ENCODE results near the gene CLC. TPM values are rescaled to one million over a fixed set of nuclear protein-coding genes. Genes with fewer than 3 reads are reported as not detected.
"Not testable (repeated sequence)": the region's sequence is repeated elsewhere in the genome, so short reads cannot be mapped to it uniquely, and the experiment has no call there.

Gene CLC
- total RNA-seq, 2 experiments from 2014 or later, result not detected

DNA sequence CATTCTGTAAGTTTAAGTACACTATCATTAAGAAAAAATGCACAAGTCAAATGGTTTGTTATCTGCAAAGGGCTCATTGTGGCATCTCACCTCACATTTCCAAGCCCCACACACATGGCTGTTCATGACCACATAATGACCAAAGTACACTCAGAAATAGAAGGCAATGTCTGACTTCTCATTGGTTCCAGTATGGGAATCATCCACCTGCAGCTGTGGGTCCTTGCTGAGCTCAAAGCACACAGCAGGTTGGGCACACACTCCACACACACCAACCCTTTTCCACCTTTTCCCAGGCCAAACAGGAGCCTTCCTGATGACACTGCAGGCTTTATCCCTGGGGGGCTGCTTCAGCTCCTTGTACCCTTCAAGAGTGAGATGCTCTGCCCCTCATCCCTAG is 11.8 kb downstream of the CLC start:
- peaks cover 47% of the 10 kb centered on the region for H3K27me3 Mint-ChIP-seq
- POLR2A ChIA-PET, result no interaction called here
- H3K9me3 Mint-ChIP-seq, result no peaks in the 10 kb centered on the region
- no peak overlapping the region for H3K27ac Mint-ChIP-seq
- H3K36me3 Mint-ChIP-seq (ENCODE audit: low read depth), result no peaks in the 10 kb centered on the region
- intact Hi-C loops (cut with DNase I, micrococcal nuclease), result no loop called here
- no peaks in the 10 kb centered on the region for H3K4me1 Mint-ChIP-seq (ENCODE audit: low read depth)
- no peak overlapping the region for H3K4me3 ChIP-seq (ENCODE audit: low read length)
- H3K4me3 Mint-ChIP-seq, result no peak overlapping the region
- TF ChIP-seq CTCF (IDR thresholded peaks at IDR 0.05), result no peak
- CTCF ChIA-PET, result no interaction called here
- DNase-seq, result no peak
- no peaks in the 10 kb centered on the region for H3K4me1 ChIP-seq (ENCODE audit: insufficient read depth, low read length)
- no peaks in the 10 kb centered on the region for H3K9me3 ChIP-seq (ENCODE audit: control insufficient read depth in 1 of 2, insufficient read depth in 1 of 2, low read length in 2 of 2)
- ATAC-seq (ENCODE audit: poor library complexity), result no peak
- peaks cover 0 to under 1% of the 10 kb centered on the region in 2 experiments for H3K27me3 ChIP-seq (ENCODE audit: control insufficient read depth in 1 of 2, insufficient read depth in 2 of 2, low read length in 2 of 2)
- H3K27ac ChIP-seq (ENCODE audit: low read depth in 1 of 2, low read length in 2 of 2), result no peak overlapping the region
- H3K36me3 ChIP-seq (ENCODE audit: insufficient read depth, low read length), result no peaks in the 10 kb centered on the region

DNA sequence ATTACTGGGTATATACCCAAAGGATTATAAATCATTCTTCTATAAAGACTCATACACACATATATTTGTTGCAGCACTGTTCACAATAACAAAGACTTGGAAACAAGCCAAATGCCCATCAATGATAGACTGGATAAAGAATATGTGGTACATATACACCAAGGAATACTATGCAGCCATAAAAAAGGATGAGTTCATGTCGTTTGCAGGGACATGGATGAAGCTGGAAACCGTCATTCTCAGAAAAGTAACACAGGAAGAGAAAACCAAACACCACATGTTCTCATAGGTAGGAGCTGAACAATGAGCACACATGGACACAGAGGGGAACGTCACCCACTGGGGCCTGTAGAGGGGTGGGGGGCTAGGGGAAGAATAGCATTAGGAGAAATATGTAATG is 17.7 kb downstream of the CLC start:
- H3K36me3 ChIP-seq (ENCODE audit: insufficient read depth, low read length); H3K4me1 ChIP-seq (ENCODE audit: insufficient read depth, low read length); DNase-seq; H3K36me3 Mint-ChIP-seq (ENCODE audit: low read depth); POLR2A ChIA-PET; ATAC-seq (ENCODE audit: poor library complexity); H3K27ac ChIP-seq (ENCODE audit: low read depth in 1 of 2, low read length in 2 of 2); CTCF ChIA-PET; H3K4me3 Mint-ChIP-seq; H3K4me3 ChIP-seq (ENCODE audit: low read length); H3K9me3 ChIP-seq (ENCODE audit: control insufficient read depth in 1 of 2, insufficient read depth in 1 of 2, low read length in 2 of 2); intact Hi-C loops (cut with DNase I, micrococcal nuclease); H3K4me1 Mint-ChIP-seq (ENCODE audit: low read depth); H3K9me3 Mint-ChIP-seq; H3K27ac Mint-ChIP-seq; H3K27me3 ChIP-seq (ENCODE audit: control insufficient read depth in 1 of 2, insufficient read depth in 2 of 2, low read length in 2 of 2): not testable (repeated sequence)
- H3K27me3 Mint-ChIP-seq, result peaks cover 55% of the 10 kb centered on the region

DNA sequence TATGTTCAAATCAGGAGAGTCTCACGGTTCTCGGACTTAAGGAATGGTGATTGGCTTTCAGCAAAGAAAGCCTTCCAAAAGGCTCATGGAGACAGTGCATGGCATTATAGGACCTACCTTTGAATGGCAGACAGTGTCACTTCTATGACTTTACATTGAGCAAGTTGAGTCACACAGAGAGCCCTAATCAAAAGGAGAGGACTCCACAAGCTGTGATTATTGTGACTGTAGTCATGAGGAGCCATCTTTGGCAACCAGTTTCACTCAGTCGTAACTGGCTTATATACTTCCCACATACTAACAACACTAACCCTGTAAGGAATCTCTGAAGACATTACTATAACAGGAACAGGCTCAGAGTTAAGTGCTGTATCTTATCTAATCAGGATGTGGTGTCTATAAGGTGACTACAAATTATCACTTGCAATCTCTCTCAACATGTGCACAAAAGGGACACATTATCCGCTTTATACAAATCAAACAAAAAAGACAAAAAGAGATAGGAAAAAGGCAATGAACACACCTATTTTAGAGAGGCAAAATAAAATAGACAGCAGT is 27.4 kb downstream of the CLC start:
- ATAC-seq (ENCODE audit: poor library complexity), result no peak
- peak in 1 of 14 experiments; percentile 35 for DNase-seq
- H3K4me3 Mint-ChIP-seq, result no peak overlapping the region

More for the DNA sequence above, 27.4 kb downstream of the CLC start:
- peaks cover 7% of the 10 kb centered on the region for H3K27me3 Mint-ChIP-seq
- intact Hi-C loops (cut with DNase I, micrococcal nuclease), result no loop called here
- ChIA-PET POLR2A (interaction anchor here (0.7 kb wide), 1 partner anchor 260 kb away, joined by 3 read pairs; no protein-coding TSS in a partner anchor), CTCF (no interaction called here)
- H3K36me3 ChIP-seq (ENCODE audit: insufficient read depth, low read length), result no peaks in the 10 kb centered on the region
- no peak for TF ChIP-seq CTCF (IDR thresholded peaks at IDR 0.05)
- peaks cover 16% of the 10 kb centered on the region for H3K4me1 ChIP-seq (ENCODE audit: insufficient read depth, low read length)
- no peaks in the 10 kb centered on the region for H3K27me3 ChIP-seq (ENCODE audit: control insufficient read depth in 1 of 2, insufficient read depth in 2 of 2, low read length in 2 of 2)
- H3K4me1 Mint-ChIP-seq (ENCODE audit: low read depth), result peaks cover 22% of the 10 kb centered on the region
- no peaks in the 10 kb centered on the region for H3K9me3 Mint-ChIP-seq
- no peaks in the 10 kb centered on the region for H3K9me3 ChIP-seq (ENCODE audit: control insufficient read depth in 1 of 2, insufficient read depth in 1 of 2, low read length in 2 of 2)
- H3K27ac ChIP-seq (ENCODE audit: low read depth in 1 of 2, low read length in 2 of 2), result no peak overlapping the region
- H3K4me3 ChIP-seq (ENCODE audit: low read length), result no peak overlapping the region
- no peaks in the 10 kb centered on the region for H3K36me3 Mint-ChIP-seq (ENCODE audit: low read depth)
- no peak overlapping the region for H3K27ac Mint-ChIP-seq
